Naive thymus-derived CD8-positive, alpha-beta T cell (primary cell): Measurements from ENCODE around the gene ZNF83. TPM values are rescaled to one million over a fixed set of nuclear protein-coding genes. Genes with fewer than 3 reads are reported as not detected.
"Not testable (repeated sequence)": the region's sequence is repeated elsewhere in the genome, so short reads cannot be mapped to it uniquely, and the experiment has no call there.

Experiments used
- ATAC-seq, 2 donors: fragments of 150-1000 bp; cut with Tn5 transposase in 1 of 2; sonication (Bioruptor Pico), chemical (Tn5 transposase) in 1 of 2; 1 replicate in 1 of 2; 2 replicates in 1 of 2; pipeline ENCODE4 v1.10.0; 2021; ENCODE audit warnings: mild to moderate bottlenecking in 2 of 2, moderate library complexity in 2 of 2
- POLR2A ChIA-PET: fragments of 350-600 bp; sonication (Branson Sonifier 250); formaldehyde crosslinking; loops from one replicate; lab custom pipeline; 2021; ENCODE audit warnings: antibody characterized with exemption; lab: Charles Lee
- DNase-seq, 10 donors: peaks; one replicate each; pipeline versions ENCODE4 v3.0.0 to v3.0.0-alpha.2; 2020 to 2022
- H3K27ac Mint-ChIP-seq, 10 donors: one replicate each; pipeline ENCODE4 v1.8.0; 2020 to 2022; ENCODE audit warnings: mild to moderate bottlenecking in 10 of 10, mixed read lengths in 10 of 10, moderate library complexity in 4 of 10, inconsistent platforms in 1 of 10
- H3K27me3 Mint-ChIP-seq, 5 donors: one replicate each; pipeline ENCODE4 v1.8.0; 2021 to 2022; ENCODE audit warnings: mixed read lengths in 5 of 5
- H3K36me3 Mint-ChIP-seq, 3 donors: one replicate each; pipeline ENCODE4 v1.8.0; 2020 to 2022; ENCODE audit warnings: mixed read lengths in 3 of 3, mild to moderate bottlenecking in 2 of 3, inconsistent platforms in 1 of 3
- H3K4me1 Mint-ChIP-seq, 4 donors: one replicate each; pipeline ENCODE4 v1.8.0; 2021 to 2022; ENCODE audit warnings: mixed read lengths in 4 of 4
- H3K4me3 Mint-ChIP-seq, 10 donors: one replicate each; pipeline ENCODE4 v1.8.0; 2020 to 2022; ENCODE audit warnings: mild to moderate bottlenecking in 10 of 10, mixed read lengths in 10 of 10, moderate library complexity in 6 of 10, inconsistent platforms in 1 of 10
- H3K9me3 Mint-ChIP-seq, 9 donors: one replicate each; pipeline ENCODE4 v1.8.0; 2020 to 2022; ENCODE audit warnings: mixed read lengths in 9 of 9, mild to moderate bottlenecking in 3 of 9, inconsistent platforms in 1 of 9, moderate library complexity in 1 of 9
- polyA plus RNA-seq, 3 donors: library from polyadenylated mRNA; unstranded; fragments of 300-500 nt; fragmentation: Illumina TruSeq; gene quantifications; one replicate each; pipeline ENCODE4 v1.2.3, GENCODE V29; 2021
- total RNA-seq, 8 experiments: library from RNA in 2 of 8; stranded (reverse) in 2 of 8; gene quantifications; one replicate each; pipeline ENCODE4 v1.2.3 and lab custom pipeline; 2021 to 2026

The ZNF83 gene
- total and polyA plus RNA-seq, 5 experiments from 2014 or later, result 10.9 to 113 (median 18.3) TPM

GRCh38 chr19:52638601-52639000, 446 bp upstream of the ZNF83 start:
- no peak for DNase-seq
- Mint-ChIP-seq H3K27ac (peak overlapping the region in 8 of 10 donors; percentile 32 to 100 (median 98)), H3K27me3 (no peaks in the 10 kb centered on the region), H3K36me3 (peaks cover 11 to 17% (median 11%) of the 10 kb centered on the region in 3 donors), H3K4me1 (peaks cover 14 to 32% (median 22%) of the 10 kb centered on the region in 4 donors), H3K4me3 (peak overlapping the region; percentile 91 to 99 (median 96)), H3K9me3 (peaks cover 0 to 54% (median 18%) of the 10 kb centered on the region in 9 donors)
- ATAC-seq, result peak in 1 of 2 donors; percentile 4
- POLR2A ChIA-PET, result interaction anchor here (1.5 kb wide), 1 partner anchor 47 kb away, joined by 10 read pairs; no protein-coding TSS in a partner anchor

- no peak for ATAC-seq
- Mint-ChIP-seq H3K27ac (peak overlapping the region in 5 of 10 donors; percentile 36 to 97 (median 96)), H3K4me1 (peaks cover 23 to 48% (median 33%) of the 10 kb centered on the region in 4 donors), H3K4me3 (peak overlapping the region; percentile 8 to 98 (median 94)), H3K9me3 (peaks cover 0 to 54% (median 10%) of the 10 kb centered on the region in 9 donors), H3K27me3 (no peaks in the 10 kb centered on the region), H3K36me3 (peaks cover 11 to 29% (median 21%) of the 10 kb centered on the region in 3 donors)
- POLR2A ChIA-PET, result interaction anchor here (0.7 to 2.1 kb wide), 3 partner anchors 29 to 99 kb away, joined by 3 to 4 read pairs (median 3); partner anchors contain the start of gene ZNF611
- no peak for DNase-seq
Measured at GRCh38 chr19:52635786-52636570, 2.2 kb downstream of the ZNF83 start.

GRCh38 chr19:52627441-52627840, 10.7 kb downstream of the ZNF83 start:
- ATAC-seq, POLR2A ChIA-PET, H3K4me3 Mint-ChIP-seq, H3K27me3 Mint-ChIP-seq, DNase-seq: not testable (repeated sequence)
- Mint-ChIP-seq H3K27ac (peak overlapping the region in 1 of 10 donors; percentile 54), H3K36me3 (peaks cover 4 to 40% (median 13%) of the 10 kb centered on the region in 3 donors), H3K4me1 (peaks cover 4 to 38% (median 26%) of the 10 kb centered on the region in 4 donors), H3K9me3 (peaks cover 0 to 39% (median 11%) of the 10 kb centered on the region in 9 donors)

- Mint-ChIP-seq H3K9me3 (peaks cover 0 to 35% (median 14%) of the 10 kb centered on the region in 9 donors), H3K36me3 (peaks cover 0 to 39% (median 13%) of the 10 kb centered on the region in 3 donors), H3K4me3 (no peak overlapping the region), H3K27me3 (no peaks in the 10 kb centered on the region), H3K4me1 (peaks cover 7 to 39% (median 29%) of the 10 kb centered on the region in 4 donors), H3K27ac (no peak overlapping the region)
- POLR2A ChIA-PET, result no interaction called here
- DNase-seq (no peak), ATAC-seq (no peak)
Measured at GRCh38 chr19:52626915-52627314, 11.2 kb downstream of the ZNF83 start.

GRCh38 chr19:52622261-52622660, 15.9 kb downstream of the ZNF83 start:
- peaks cover 18 to 26% (median 23%) of the 10 kb centered on the region in 3 donors for H3K36me3 Mint-ChIP-seq
- no peak for ATAC-seq
- no peaks in the 10 kb centered on the region for H3K27me3 Mint-ChIP-seq
- POLR2A ChIA-PET, result no interaction called here
- H3K4me1 Mint-ChIP-seq, result peaks cover 15 to 30% (median 23%) of the 10 kb centered on the region in 4 donors
- H3K4me3 Mint-ChIP-seq, result peak overlapping the region in 2 of 10 donors; percentile 16 to 21
- peaks cover 3 to 46% (median 18%) of the 10 kb centered on the region in 9 donors for H3K9me3 Mint-ChIP-seq
- H3K27ac Mint-ChIP-seq, result peak overlapping the region in 8 of 10 donors; percentile 2 to 70 (median 42)
- DNase-seq, result no peak

- Mint-ChIP-seq H3K36me3 (peaks cover 24 to 35% (median 32%) of the 10 kb centered on the region in 3 donors), H3K27ac (peak overlapping the region in 6 of 10 donors; percentile 12 to 79 (median 42)), H3K4me1 (peaks cover 15 to 35% (median 26%) of the 10 kb centered on the region in 4 donors), H3K4me3 (peak overlapping the region in 5 of 10 donors; percentile 14 to 49 (median 21)), H3K9me3 (peaks cover 5 to 55% (median 25%) of the 10 kb centered on the region in 9 donors), H3K27me3 (no peaks in the 10 kb centered on the region)
- POLR2A ChIA-PET, result no interaction called here
- DNase-seq, result peak in 1 of 10 donors; percentile 25
- ATAC-seq, result peak in 1 of 2 donors; percentile 36
Measured at GRCh38 chr19:52621376-52621775, 16.8 kb downstream of the ZNF83 start.

- DNase-seq, result no peak
- H3K27ac Mint-ChIP-seq, result no peak overlapping the region
- H3K4me1 Mint-ChIP-seq, result peaks cover 0 to 22% (median 7%) of the 10 kb centered on the region in 4 donors
- H3K27me3 Mint-ChIP-seq, result no peaks in the 10 kb centered on the region
- peaks cover 0 to 91% (median 43%) of the 10 kb centered on the region in 9 donors for H3K9me3 Mint-ChIP-seq
- no peak for ATAC-seq
- H3K36me3 Mint-ChIP-seq, result peaks cover 55 to 88% (median 82%) of the 10 kb centered on the region in 3 donors
- H3K4me3 Mint-ChIP-seq, result no peak overlapping the region
- POLR2A ChIA-PET, result no interaction called here
Measured at GRCh38 chr19:52613299-52613906, 24.8 kb downstream of the ZNF83 start.

GRCh38 chr19:52603558-52604207, 34.5 kb downstream of the ZNF83 start:
- Mint-ChIP-seq H3K27me3 (no peaks in the 10 kb centered on the region), H3K4me3 (peak overlapping the region in 7 of 10 donors; percentile 26 to 88 (median 44)), H3K4me1 (peaks cover 13 to 50% (median 41%) of the 10 kb centered on the region in 4 donors), H3K9me3 (peaks cover 0 to 59% (median 10%) of the 10 kb centered on the region in 9 donors), H3K36me3 (peaks cover 13 to 28% (median 16%) of the 10 kb centered on the region in 3 donors), H3K27ac (peak overlapping the region in 2 of 10 donors; percentile 4 to 59)
- DNase-seq (no peak), ATAC-seq (no peak)
- POLR2A ChIA-PET, result interaction anchor here (0.6 to 0.7 kb wide), 3 partner anchors 107 to 1631 kb away, joined by 3 to 7 read pairs (median 6); no protein-coding TSS in a partner anchor

GRCh38 chr19:52602941-52603340, 35.2 kb downstream of the ZNF83 start:
- POLR2A ChIA-PET, result interaction anchor here (0.6 to 1.7 kb wide), 2 partner anchors 26 to 491 kb away, joined by 3 read pairs; no protein-coding TSS in a partner anchor
- H3K4me1 Mint-ChIP-seq, result peaks cover 13 to 48% (median 41%) of the 10 kb centered on the region in 4 donors
- H3K9me3 Mint-ChIP-seq, result peaks cover 0 to 59% (median 7%) of the 10 kb centered on the region in 9 donors
- peak overlapping the region in 9 of 10 donors; percentile 28 to 97 (median 91) for H3K4me3 Mint-ChIP-seq
- no peak for DNase-seq
- H3K36me3 Mint-ChIP-seq, result peaks cover 11 to 24% (median 15%) of the 10 kb centered on the region in 3 donors
- ATAC-seq, result no peak
- H3K27me3 Mint-ChIP-seq, result no peaks in the 10 kb centered on the region
- peak overlapping the region in 2 of 10 donors; percentile 75 to 81 for H3K27ac Mint-ChIP-seq

- peak overlapping the region; percentile 78 to 95 (median 88) for H3K27ac Mint-ChIP-seq
- H3K27me3 Mint-ChIP-seq, ATAC-seq, DNase-seq: not testable (repeated sequence)
- peak overlapping the region; percentile 88 to 97 (median 92) for H3K4me3 Mint-ChIP-seq
- peaks cover 5 to 63% (median 13%) of the 10 kb centered on the region in 9 donors for H3K9me3 Mint-ChIP-seq
- peaks cover 13 to 48% (median 41%) of the 10 kb centered on the region in 4 donors for H3K4me1 Mint-ChIP-seq
- peaks cover 12 to 27% (median 19%) of the 10 kb centered on the region in 3 donors for H3K36me3 Mint-ChIP-seq
- POLR2A ChIA-PET, result interaction anchor here (0.6 to 1.7 kb wide), 4 partner anchors 25 to 133 kb away, joined by 3 to 4 read pairs (median 4); partner anchors contain the start of gene ZNF611
Measured at GRCh38 chr19:52601974-52602366, 36.2 kb downstream of the ZNF83 start.
